ACC112 (cell line): ENCODE data around the gene NEB.

ENCODE experiments used
- H2AFZ ChIP-seq: fragments of 200-600 bp; sonication (generic); one replicate; pipeline ENCODE4 v1.6.0; 2017; ENCODE audit warnings: antibody characterized with exemption, low read length; ENCODE audit not compliant: unreplicated experiment
- H3K27ac ChIP-seq: fragments of 200-600 bp; sonication (generic); 2 replicates; pipeline ENCODE4 v1.5.1; 2014; ENCODE audit warnings: low read depth, mild to moderate bottlenecking, antibody characterized with exemption, low read length, moderate library complexity
- H3K27me3 ChIP-seq: fragments of 200-600 bp; sonication (generic); 2 replicates; pipeline ENCODE4 v1.6.1; 2014; ENCODE audit warnings: mild to moderate bottlenecking, antibody characterized with exemption, low read length, moderate library complexity, mixed read lengths; ENCODE audit not compliant: insufficient read depth
- H3K36me3 ChIP-seq: fragments of 200-600 bp; sonication (generic); 2 replicates; pipeline ENCODE4 v1.6.1; 2016; ENCODE audit warnings: mild to moderate bottlenecking, antibody characterized with exemption, low read length, moderate library complexity, mixed read lengths; ENCODE audit not compliant: insufficient read depth
- H3K4me1 ChIP-seq: fragments of 200-600 bp; sonication (generic); one replicate; pipeline ENCODE4 v1.6.1; 2016; ENCODE audit warnings: low read length, mixed read lengths; ENCODE audit not compliant: insufficient read depth, unreplicated experiment, control insufficient read depth
- H3K4me3 ChIP-seq: fragments of 200-600 bp; sonication (generic); 2 replicates; pipeline ENCODE4 v1.5.1; 2014; ENCODE audit warnings: mild to moderate bottlenecking, low read depth, low read length
- H3K79me2 ChIP-seq: fragments of 200-600 bp; sonication (generic); one replicate; pipeline ENCODE4 v1.6.0; 2016; ENCODE audit warnings: low read length; ENCODE audit not compliant: control insufficient read depth, unreplicated experiment, insufficient read depth

NEB gene

GRCh38 chr2:151733771-151734672 lies at the start of gene NEB:
TSS of gene NEB (minus strand) at chr2:151734476. CDS start at chr2:151733156, 1,320 bp downstream.
- H3K36me3 ChIP-seq, result no peaks in the 10 kb centered on the region
- no peaks in the 10 kb centered on the region for H3K79me2 ChIP-seq
- H3K4me3 ChIP-seq, result no peak within 1 kb of the TSS
- no peaks in the 10 kb centered on the region for H3K27me3 ChIP-seq
- H3K4me1 ChIP-seq, result no peaks in the 10 kb centered on the region
- H2AFZ ChIP-seq, result no peak within 1 kb of the TSS
- H3K27ac ChIP-seq, result no peak within 1 kb of the TSS

GRCh38 chr2:151783133-151783520 lies 48.9 kb upstream of the NEB start:
- Histone ChIP-seq H2AFZ (no peak overlapping the region), H3K4me3 (no peak overlapping the region), H3K36me3 (no peaks in the 10 kb centered on the region; the same call in 1 of the 2 replicates), H3K27ac (no peak overlapping the region), H3K4me1 (no peaks in the 10 kb centered on the region), H3K79me2 (no peaks in the 10 kb centered on the region), H3K27me3 (no peaks in the 10 kb centered on the region)

- Histone ChIP-seq H2AFZ (no peak overlapping the region), H3K27me3 (no peaks in the 10 kb centered on the region), H3K36me3 (no peaks in the 10 kb centered on the region; the same call in 1 of the 2 replicates), H3K79me2 (no peaks in the 10 kb centered on the region), H3K27ac (no peak overlapping the region), H3K4me1 (no peaks in the 10 kb centered on the region), H3K4me3 (no peak overlapping the region)
Measured at GRCh38 chr2:151782378-151783132, 48.3 kb upstream of the NEB start.

GRCh38 chr2:151781642-151782041 lies 47.4 kb upstream of the NEB start:
- Histone ChIP-seq H2AFZ (no peak overlapping the region), H3K79me2 (no peaks in the 10 kb centered on the region), H3K27ac (no peak overlapping the region), H3K4me1 (no peaks in the 10 kb centered on the region), H3K4me3 (no peak overlapping the region), H3K36me3 (no peaks in the 10 kb centered on the region; the same call in 1 of the 2 replicates), H3K27me3 (no peaks in the 10 kb centered on the region)

- Histone ChIP-seq H3K27me3 (no peaks in the 10 kb centered on the region), H2AFZ (no peak overlapping the region), H3K79me2 (no peaks in the 10 kb centered on the region), H3K4me1 (no peaks in the 10 kb centered on the region), H3K4me3 (no peak overlapping the region), H3K36me3 (no peaks in the 10 kb centered on the region; the same call in 1 of the 2 replicates), H3K27ac (no peak overlapping the region)
Measured at GRCh38 chr2:151780938-151781337, 46.7 kb upstream of the NEB start.

- Histone ChIP-seq H2AFZ (no peak overlapping the region), H3K4me1 (peaks cover 16% of the 10 kb centered on the region), H3K27ac (no peak overlapping the region), H3K4me3 (no peak overlapping the region), H3K36me3 (no peaks in the 10 kb centered on the region), H3K79me2 (no peaks in the 10 kb centered on the region), H3K27me3 (no peaks in the 10 kb centered on the region)
Measured at GRCh38 chr2:151777935-151778334, 43.7 kb upstream of the NEB start.

GRCh38 chr2:151777487-151777886 lies 43.2 kb upstream of the NEB start:
- H3K4me1 ChIP-seq, result peaks cover 16% of the 10 kb centered on the region
- H2AFZ ChIP-seq, result no peak overlapping the region
- H3K27me3 ChIP-seq, result no peaks in the 10 kb centered on the region
- H3K79me2 ChIP-seq, result no peaks in the 10 kb centered on the region
- H3K27ac ChIP-seq, result no peak overlapping the region
- H3K4me3 ChIP-seq, result no peak overlapping the region
- H3K36me3 ChIP-seq, result no peaks in the 10 kb centered on the region

GRCh38 chr2:151776367-151776766 lies 42.1 kb upstream of the NEB start:
- Histone ChIP-seq H3K4me3 (no peak overlapping the region), H3K27me3 (no peaks in the 10 kb centered on the region), H3K4me1 (peaks cover 16% of the 10 kb centered on the region), H3K79me2 (no peaks in the 10 kb centered on the region), H2AFZ (no peak overlapping the region), H3K36me3 (no peaks in the 10 kb centered on the region), H3K27ac (no peak overlapping the region; the same call in 1 of the 2 replicates)

GRCh38 chr2:151775057-151775740 lies 40.9 kb upstream of the NEB start:
- no peaks in the 10 kb centered on the region for H3K79me2 ChIP-seq
- H3K27me3 ChIP-seq, result no peaks in the 10 kb centered on the region
- peak overlapping the region; percentile 90 for H3K27ac ChIP-seq
- H2AFZ ChIP-seq, result peak overlapping the region; percentile 10
- H3K36me3 ChIP-seq, result no peaks in the 10 kb centered on the region
- peaks cover 16% of the 10 kb centered on the region for H3K4me1 ChIP-seq
- H3K4me3 ChIP-seq, result peak overlapping the region; percentile 46

GRCh38 chr2:151774506-151774905 lies 40.2 kb upstream of the NEB start:
- H3K79me2 ChIP-seq, result no peaks in the 10 kb centered on the region
- no peaks in the 10 kb centered on the region for H3K36me3 ChIP-seq
- H3K27me3 ChIP-seq, result no peaks in the 10 kb centered on the region
- H3K4me1 ChIP-seq, result peaks cover 16% of the 10 kb centered on the region
- peak overlapping the region; percentile 10 for H2AFZ ChIP-seq
- H3K4me3 ChIP-seq, result peak overlapping the region; percentile 46; the same call in 1 of the 2 replicates
- peak overlapping the region; percentile 90 for H3K27ac ChIP-seq
